RPMI7951 (cell line): ENCODE measurements around the gene MXD4. TPM values are rescaled to one million over a fixed set of nuclear protein-coding genes. Genes with fewer than 3 reads are reported as not detected.
A peak's percentile ranks its signal among the peaks of the same experiment; 100 is the strongest.

ENCODE experiments used
- DNase-seq: peaks from one replicate; pipeline ENCODE4 v3.0.0-alpha.2; 2012; ENCODE audit warnings: low read depth
- total RNA-seq: library from RNA; depleted of rRNA; stranded (reverse); fragments of >200 nt; shearing (Covaris generic); gene quantifications from 2 replicates; pipeline ENCODE4 v1.2.3, GENCODE V29; 2014

Gene MXD4
- total RNA-seq, 1 experiment from 2014 or later = 17.2 TPM

GRCh38 chr4:2263926-2264321 lies 2.0 kb upstream of the MXD4 start:
- DNase-seq = no peak

- no peak for DNase-seq
Observed at GRCh38 chr4:2262944-2263250, 988 bp upstream of the MXD4 start.

- DNase-seq = peak; percentile 99
Observed at GRCh38 chr4:2262145-2262943, 435 bp upstream of the MXD4 start.

GRCh38 chr4:2261110-2261852 lies 628 bp downstream of the MXD4 start:
- DNase-seq = peak; percentile 29

GRCh38 chr4:2260344-2261109 lies 1.4 kb downstream of the MXD4 start:
- DNase-seq = no peak

GRCh38 chr4:2259541-2260343 lies 2.2 kb downstream of the MXD4 start:
- no peak for DNase-seq

- no peak for DNase-seq
Observed at GRCh38 chr4:2259036-2259540, 2.8 kb downstream of the MXD4 start.

GRCh38 chr4:2258091-2259035 lies 3.5 kb downstream of the MXD4 start:
- DNase-seq = no peak

GRCh38 chr4:2257361-2258081 lies 4.4 kb downstream of the MXD4 start:
- no peak for DNase-seq

GRCh38 chr4:2256781-2257191 lies 5.1 kb downstream of the MXD4 start:
- no peak for DNase-seq

- no peak for DNase-seq
Observed at GRCh38 chr4:2256156-2256731, 5.7 kb downstream of the MXD4 start.

GRCh38 chr4:2255501-2256155 lies 6.3 kb downstream of the MXD4 start:
- DNase-seq = no peak

GRCh38 chr4:2254665-2255500 lies 7.0 kb downstream of the MXD4 start:
- DNase-seq = no peak

GRCh38 chr4:2253160-2254084 lies 8.5 kb downstream of the MXD4 start:
- no peak for DNase-seq

- no peak for DNase-seq
Observed at GRCh38 chr4:2252530-2253091, 9.3 kb downstream of the MXD4 start.

GRCh38 chr4:2251795-2252529 lies 9.9 kb downstream of the MXD4 start:
- no peak for DNase-seq
